ENCODE results near the gene PDE4B.

PDE4B gene

GRCh38 chr1:65882076-65882475 lies 89.4 kb downstream of the PDE4B start:
- no peak for DNase-seq (ENCODE audit: low read depth)

DNA sequence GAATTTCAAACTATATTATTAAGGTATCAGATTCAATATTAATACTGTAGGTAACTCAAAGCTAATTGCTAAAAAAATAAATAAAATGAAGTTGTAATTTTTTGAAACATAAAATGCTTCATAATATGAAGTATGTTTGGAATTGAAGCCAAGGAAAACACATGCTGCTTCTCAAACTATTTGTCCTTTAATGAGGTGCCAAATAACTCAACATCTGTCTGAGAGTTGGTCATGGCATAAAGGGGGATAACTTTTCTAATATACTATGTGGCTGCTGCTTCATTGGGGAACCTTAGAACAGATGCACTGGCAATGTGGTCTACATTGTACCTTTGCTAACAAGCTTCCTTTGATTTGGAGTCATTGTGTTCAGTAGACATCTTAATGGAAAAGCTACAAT lies 96.7 kb downstream of the PDE4B start:
- no peak for DNase-seq (ENCODE audit: low read depth)

- DNase-seq (ENCODE audit: low read depth), result no peak
Observed at GRCh38 chr1:65890201-65890843, 97.6 kb downstream of the PDE4B start.

GRCh38 chr1:65894738-65895605 lies 102.3 kb downstream of the PDE4B start:
- DNase-seq (ENCODE audit: low read depth), result no peak

GRCh38 chr1:65896721-65897120 lies 104.0 kb downstream of the PDE4B start:
- DNase-seq (ENCODE audit: low read depth), result no peak

DNA sequence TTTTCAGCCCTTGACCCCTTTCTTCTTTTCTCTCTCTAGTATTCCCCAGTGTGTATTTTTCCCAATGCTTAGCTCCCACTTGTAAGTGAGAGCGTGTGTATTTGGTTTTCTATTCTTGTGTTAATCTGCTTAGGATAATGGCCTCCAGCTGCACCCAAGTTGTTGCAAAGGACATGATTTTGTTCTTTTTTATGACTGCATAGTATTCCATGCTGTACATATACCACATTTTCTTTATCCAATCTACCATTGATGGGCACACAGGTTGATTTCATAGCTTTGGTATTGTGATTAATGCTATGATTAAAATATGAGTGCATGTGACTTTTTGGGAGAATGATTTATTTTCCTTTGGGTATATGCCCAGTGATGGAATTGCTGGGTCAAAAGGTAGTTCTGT lies 104.8 kb downstream of the PDE4B start:
- DNase-seq (ENCODE audit: low read depth), result no peak

- no peak for DNase-seq (ENCODE audit: low read depth)
Observed at GRCh38 chr1:65904681-65905083, 112.0 kb downstream of the PDE4B start.

- no peak for DNase-seq (ENCODE audit: low read depth)
Observed at GRCh38 chr1:65910432-65910831, 117.7 kb downstream of the PDE4B start.

DNA sequence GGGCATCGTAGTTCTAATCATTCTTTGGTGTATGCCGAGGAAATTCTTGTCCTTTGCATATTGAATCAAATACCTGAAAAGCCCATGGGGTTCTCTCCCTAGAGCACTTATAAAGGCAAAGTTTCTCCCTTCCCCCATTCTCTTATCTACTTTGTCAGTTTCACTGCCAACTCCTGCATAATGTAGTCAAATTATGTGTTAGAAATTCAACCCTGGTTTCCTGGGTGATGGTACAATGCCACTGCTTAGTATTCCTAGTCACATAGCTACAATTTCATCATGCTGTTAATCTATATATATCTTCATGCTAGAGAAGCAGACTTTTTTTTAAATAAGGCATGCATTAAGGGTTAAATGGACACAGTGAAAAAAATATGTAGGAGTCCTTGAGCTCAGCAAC lies 119.0 kb downstream of the PDE4B start:
- DNase-seq (ENCODE audit: low read depth), result no peak

DNA sequence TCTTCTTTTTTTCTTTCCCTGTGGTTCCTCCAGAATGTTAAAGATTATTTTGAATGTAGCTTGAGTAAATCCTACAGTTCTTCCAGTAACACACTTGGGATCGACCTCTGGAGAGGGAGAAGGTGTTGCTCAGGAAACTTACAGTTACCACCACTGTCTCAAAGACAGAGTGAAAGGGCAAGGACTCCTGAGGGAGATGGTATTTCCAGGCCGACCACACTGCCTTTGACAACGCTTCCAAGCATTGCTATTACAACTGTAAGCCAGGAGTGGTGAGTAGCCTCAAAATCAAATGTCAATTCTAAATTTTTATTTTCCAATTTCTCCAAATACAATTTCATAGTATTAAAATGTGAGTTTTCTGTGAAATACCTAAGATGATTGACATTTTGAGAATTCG lies 125.9 kb downstream of the PDE4B start:
- no peak for DNase-seq (ENCODE audit: low read depth)

GRCh38 chr1:65921446-65921845 lies 128.8 kb downstream of the PDE4B start:
- no peak for DNase-seq (ENCODE audit: low read depth)

DNA sequence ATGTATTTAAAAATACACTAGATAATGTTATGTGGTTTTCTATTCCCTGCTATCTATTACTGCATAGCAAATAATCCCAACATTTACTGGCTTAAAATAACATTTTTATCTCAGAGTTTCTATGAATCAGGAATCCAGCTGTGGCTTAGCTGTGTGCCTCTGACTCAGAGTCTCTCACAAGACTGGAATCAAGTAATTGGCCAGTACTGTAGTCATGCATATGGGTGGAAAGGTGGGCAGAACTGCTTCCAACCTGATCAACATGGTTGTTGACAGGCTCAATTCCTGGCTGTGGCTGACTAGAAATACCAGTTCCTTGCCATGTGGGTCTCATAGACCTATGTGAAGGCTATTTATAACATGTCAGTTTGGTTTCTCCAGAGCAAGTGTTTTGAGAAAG lies 131.8 kb downstream of the PDE4B start:
- DNase-seq (ENCODE audit: low read depth), result no peak

DNA sequence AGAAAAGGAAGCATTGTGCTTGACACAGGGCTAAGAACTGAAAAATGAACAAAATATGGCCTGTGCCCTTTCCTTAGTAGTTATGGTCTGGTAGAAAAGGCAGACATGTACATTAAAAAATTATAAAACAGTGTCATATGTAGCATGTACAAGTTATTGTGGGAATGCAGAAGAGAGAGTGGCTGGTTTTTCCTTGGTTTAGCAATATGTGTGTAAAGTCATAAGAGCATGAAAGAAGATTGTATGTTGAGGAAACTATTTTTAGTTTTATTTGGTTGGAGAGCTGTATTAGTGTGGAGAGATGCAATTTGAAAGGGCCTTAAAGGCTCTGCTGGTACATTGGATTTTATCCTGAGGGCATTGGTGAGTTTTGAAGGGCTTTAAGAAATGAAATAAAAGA lies 145.8 kb downstream of the PDE4B start:
- no peak for DNase-seq (ENCODE audit: low read depth)

DNA sequence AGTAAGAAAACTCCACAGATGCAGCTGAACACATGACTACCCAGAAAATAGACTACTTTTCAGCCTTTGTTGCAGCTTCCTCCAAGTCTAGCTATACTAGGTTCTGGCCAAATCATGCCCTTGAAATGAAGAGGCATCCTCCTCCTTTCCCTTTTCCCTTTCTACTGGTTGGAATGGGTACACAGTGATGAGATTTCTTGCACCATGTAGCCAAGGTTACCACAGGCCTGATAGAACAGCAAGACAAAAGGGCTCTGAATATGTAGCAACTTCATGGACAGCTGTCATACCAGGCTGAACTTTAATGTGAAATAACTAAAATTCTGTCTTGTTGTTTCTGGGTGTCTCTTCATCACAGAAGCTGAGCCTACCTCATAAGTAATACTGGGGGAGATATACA lies 146.5 kb downstream of the PDE4B start:
- DNase-seq (ENCODE audit: low read depth), result no peak

DNA sequence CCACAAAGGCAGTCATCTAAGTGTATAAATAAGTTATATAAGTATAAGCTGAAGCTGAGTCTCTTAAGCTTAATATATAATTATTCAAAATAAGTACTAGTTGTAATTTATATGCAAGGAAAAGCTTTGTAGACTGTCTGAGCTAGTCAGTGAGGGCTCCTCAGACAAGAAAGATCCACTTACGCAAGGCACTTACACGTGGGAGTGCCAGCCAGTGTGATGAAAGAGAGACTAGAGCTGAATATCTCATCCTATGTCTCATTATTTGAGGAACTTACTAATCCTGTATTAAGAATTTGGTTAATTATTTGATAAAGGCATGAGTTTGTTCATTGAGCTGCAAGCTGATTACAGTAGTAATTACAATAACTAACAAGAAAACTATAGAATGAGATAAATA lies 146.9 kb downstream of the PDE4B start:
- no peak for DNase-seq (ENCODE audit: low read depth)

DNA sequence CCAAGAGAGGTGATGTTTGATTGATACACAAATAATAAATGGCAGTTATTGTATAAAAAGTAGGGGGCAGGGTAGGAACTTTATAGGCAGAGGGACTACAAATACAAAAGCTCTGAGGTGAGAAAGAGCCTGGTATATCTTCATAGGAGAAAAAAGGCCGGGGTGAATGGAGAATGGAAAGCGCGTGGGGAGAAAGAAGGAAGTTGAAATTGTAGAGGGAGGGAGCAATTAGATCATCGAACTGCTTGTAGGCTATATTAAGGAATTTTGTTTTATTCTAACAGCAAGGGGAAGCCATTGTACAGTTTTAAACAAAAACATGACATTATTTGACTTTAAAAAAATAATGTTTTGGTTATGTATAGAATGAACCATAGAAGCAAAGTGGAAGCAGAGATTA lies 147.4 kb downstream of the PDE4B start:
- no peak for DNase-seq (ENCODE audit: low read depth)

DNA sequence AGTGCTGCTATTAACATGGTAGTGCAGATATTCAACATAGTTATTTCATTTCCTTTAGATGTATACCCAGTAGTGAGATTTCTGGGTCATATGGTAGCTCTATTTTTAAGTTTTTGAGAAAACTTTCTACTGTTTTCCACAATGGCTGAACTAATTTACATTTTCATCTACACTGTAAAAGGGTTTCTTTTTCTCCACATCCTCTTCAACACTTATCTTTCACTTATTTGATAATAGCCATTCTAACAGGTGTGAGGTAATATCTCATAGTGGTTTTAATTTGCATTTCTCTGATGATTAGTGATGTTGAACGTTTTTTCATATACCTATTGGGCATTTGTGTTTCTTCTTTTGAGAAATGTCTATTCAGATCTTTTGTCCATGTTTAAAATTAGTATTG lies 149.8 kb downstream of the PDE4B start:
- no peak for DNase-seq (ENCODE audit: low read depth)

- no peak for DNase-seq (ENCODE audit: low read depth)
Observed at GRCh38 chr1:65946376-65946775, 153.7 kb downstream of the PDE4B start.

- no peak for DNase-seq (ENCODE audit: low read depth)
Observed at GRCh38 chr1:65946960-65947359, 154.3 kb downstream of the PDE4B start.

DNA sequence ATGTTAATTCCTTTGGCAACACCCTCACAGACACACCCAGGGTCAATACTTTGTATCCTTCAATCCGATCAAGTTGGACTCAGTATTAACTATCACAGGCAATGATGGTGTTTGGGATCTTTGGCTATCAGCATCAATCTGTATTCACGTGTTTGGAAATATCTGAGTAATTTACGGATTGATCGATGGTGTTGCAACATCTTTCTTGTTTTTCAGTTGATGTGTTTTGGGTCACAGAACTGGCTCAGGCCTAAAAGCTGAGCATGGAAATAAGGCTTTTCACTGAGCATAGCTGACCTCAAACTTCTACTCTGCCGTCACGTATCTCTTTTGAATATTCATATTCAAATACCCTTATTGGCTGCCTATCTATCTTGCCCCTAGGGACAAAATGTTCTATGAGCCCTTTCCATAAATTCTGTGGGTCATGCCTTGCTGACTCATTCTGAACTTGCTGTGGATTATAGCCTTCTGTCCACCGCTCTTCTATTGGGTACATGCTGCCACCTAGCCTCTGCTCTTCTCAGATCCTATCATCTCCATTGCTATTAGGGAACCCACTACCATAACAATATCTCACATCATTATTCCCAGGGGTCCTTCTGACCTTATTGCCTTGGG lies 156.0 kb downstream of the PDE4B start:
- DNase-seq (ENCODE audit: low read depth), result no peak

DNA sequence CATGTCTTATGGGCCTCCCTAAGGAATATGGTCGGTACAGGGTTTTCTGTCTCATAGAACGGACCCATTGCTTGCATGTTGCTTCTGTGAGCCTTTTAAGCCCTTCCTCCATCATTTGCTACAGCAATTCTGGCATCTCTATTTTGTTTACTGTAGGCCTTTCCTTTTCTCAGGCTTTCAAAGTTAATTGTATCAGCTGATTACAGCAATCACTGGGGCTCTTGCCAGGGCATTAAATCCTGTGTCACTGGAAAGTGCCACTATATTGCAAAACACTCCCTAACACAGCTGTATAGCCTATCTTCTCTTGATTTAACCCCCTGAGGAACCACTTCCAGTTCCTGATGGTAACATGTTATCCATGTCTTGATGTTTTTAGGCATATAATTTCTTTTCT lies 156.5 kb downstream of the PDE4B start:
- no peak for DNase-seq (ENCODE audit: low read depth)

DNA sequence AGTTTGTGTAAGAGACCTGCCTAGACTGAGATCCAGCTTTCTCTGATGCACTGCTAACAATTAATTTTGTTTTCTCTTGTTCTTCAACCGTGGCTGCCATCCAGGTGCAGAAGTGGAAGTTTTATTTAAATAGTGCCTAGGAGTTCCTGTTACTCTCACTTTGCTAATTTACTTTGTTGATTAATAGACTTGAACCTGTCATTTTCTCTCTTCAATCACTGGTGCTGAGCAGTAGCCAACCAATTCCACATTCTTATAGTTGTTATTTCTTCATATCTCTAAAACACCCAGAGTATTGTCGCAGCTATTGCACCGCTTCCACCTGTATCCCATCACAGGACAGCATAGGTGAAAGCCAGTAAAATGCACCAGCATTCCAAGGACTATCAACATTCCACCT lies 157.2 kb downstream of the PDE4B start:
- no peak for DNase-seq (ENCODE audit: low read depth)

DNA sequence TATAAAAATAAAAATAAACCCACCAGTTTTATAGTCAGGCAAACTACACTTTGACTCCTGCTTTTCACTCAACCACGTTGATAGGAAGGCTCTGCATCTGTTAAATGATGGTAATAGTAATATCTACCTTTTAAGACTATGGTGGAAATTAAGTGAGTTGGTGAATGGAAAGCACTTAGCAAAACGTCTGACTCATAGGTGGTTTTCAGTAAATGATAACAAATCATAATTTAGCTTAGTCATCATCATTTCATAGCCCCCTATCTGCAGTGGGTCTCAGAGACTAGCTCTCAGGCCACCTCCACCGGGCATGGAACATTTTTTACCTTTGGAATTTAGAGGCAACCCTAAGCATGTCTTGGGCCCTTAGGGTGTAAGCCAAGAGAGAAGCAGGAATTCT lies 160.0 kb downstream of the PDE4B start:
- DNase-seq (ENCODE audit: low read depth), result no peak

All from stimulated activated CD4-positive, alpha-beta T cell treated with anti-CD3 and anti-CD28 coated beads, Interleukin-2, amount 100 ng/mL, for 4 hours (primary cell).